LNCAP (cell line): ENCODE measurements around the gene CIPC.

Source experiments
- TF ChIP-seq, protein P1 (sequence below): fragments of 450-650 bp; IDR thresholded peaks from 2 replicates; pipeline ENCODE4 v1.5.1; 2017; ENCODE audit warnings: mild to moderate bottlenecking

The CIPC gene

DNA sequence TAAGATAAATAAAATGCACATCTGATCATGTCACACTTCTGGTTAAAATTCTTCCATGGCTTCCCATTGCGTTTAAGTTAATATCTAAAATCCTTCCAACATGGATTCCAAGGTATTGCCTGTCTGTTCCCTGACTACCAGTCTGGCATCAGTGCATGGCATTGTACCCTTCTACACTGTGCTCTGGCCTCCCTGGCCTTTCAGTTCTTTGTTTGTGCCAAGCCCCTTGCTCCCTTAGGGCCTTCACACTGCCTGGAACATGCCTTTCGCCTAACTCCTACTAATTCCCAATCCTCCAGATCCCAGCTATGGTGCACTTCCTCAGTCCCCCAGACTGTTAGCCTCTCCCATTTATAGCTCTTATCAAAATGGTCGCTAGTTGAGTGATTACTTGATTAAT lies 6.3 kb downstream of the CIPC start:
- TF ChIP-seq, protein P1, sequence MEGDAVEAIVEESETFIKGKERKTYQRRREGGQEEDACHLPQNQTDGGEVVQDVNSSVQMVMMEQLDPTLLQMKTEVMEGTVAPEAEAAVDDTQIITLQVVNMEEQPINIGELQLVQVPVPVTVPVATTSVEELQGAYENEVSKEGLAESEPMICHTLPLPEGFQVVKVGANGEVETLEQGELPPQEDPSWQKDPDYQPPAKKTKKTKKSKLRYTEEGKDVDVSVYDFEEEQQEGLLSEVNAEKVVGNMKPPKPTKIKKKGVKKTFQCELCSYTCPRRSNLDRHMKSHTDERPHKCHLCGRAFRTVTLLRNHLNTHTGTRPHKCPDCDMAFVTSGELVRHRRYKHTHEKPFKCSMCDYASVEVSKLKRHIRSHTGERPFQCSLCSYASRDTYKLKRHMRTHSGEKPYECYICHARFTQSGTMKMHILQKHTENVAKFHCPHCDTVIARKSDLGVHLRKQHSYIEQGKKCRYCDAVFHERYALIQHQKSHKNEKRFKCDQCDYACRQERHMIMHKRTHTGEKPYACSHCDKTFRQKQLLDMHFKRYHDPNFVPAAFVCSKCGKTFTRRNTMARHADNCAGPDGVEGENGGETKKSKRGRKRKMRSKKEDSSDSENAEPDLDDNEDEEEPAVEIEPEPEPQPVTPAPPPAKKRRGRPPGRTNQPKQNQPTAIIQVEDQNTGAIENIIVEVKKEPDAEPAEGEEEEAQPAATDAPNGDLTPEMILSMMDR = no peak

DNA sequence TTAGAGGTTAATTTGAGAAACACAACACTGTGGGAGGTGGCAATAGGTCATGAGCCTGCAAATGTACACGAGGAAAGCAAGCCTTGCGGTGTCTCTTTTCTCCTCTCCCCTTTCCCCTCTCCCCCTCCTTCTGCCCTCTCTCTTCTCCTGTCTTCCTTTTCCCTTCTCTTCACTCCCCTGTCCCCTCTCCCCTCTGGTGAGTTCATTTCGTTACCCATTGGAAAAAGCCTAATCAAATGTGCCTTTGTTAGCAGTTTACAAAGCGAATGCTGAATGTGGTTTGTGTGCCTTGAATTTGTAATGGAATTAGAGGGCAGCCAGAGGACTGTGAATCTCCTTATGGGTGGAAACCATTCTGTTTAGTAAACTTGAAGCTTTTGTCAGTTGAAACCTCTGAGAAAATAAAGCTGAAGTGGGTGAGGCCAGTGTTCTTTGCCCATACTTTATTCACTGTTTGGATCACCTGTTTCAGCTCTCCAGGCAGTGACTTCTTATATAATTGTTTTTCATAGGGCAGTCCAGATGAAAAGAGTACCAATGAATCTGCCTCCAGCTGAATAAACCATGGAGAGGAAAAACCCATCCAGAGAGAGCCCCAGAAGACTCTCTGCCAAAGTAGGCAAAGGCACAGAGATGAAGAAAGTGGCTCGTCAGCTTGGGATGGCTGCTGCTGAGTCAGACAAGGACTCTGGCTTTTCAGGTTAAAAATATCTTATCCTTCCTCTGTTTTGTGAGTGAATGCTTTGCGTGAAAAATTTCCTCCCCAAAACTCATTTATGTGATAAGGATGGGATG lies 7.3 kb downstream of the CIPC start:
- TF ChIP-seq, protein P1 = no peak

DNA sequence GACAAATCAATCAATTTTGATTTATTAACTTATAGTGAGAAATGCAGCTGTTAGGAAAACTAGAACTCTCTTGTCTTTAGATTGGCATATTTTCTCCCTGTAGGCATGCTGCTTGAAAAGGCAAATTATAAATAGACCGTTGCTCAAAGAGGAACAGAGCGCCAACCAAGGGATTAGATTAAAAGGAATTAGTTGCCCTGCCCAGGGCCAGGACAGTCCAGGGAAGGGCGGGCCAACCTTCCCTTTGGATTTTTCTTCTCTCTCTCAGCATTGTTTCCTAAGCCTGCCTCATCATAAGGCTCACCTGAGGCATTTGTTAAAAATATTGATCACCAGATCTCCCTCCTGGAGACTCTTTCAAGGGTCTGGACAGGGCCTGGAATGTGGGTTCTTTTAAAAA lies 8.6 kb downstream of the CIPC start:
- TF ChIP-seq, protein P1 = no peak

DNA sequence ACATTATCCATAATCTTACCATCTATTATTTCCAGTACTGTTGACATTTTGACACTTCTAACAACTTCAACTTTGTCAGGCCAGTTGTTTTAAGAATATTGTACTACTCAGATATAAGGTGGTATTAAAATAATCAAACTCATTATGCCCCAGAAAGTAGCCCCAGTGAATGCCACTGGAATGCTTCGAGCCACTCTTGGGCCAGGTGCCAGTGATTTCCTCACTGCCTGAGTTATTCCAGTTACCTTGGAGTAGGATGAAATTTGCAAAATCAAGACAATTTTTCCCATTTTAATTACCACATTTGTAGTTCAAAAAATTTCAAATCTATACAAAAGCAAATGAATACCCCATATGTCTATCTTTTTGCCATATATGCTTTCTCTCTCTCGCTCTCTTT lies 9.2 kb downstream of the CIPC start:
- TF ChIP-seq, protein P1 = no peak

DNA sequence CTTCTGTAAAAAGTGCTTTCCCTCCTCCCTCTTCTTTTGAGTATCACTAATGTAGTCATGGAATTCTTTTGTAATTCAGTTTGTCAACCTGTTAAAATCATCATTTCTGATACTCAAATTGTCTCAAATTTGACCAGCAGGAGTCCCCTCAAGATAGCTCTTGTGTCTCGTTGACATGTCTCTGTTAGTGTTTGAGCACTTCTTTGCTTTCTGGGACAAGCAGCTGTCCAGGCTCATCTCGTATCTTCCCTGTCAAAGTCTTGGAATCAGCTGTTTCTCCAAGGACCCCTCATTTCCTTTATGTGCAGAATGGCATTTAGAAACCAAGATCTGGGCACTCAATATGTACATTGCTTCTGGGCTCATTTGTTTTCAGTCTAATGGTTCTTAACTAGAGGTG lies 10.7 kb downstream of the CIPC start:
- TF ChIP-seq, protein P1 = no peak

DNA sequence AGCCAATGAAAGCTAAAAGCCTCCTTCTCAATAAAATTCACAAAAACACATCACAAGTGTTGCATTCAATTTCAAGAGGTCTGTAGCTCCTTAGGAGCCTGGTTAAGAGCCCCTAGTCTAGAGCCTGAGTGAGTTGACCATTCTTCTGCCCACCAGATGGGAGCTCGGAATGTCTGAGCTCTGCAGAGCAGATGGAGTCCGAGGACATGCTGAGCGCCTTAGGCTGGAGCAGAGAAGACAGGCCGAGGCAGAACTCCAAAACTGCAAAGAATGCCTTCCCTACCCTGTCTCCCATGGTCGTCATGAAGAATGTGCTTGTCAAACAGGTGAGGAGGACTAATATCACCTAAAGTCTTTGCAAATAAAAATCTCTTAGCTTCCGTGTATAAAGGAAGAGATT lies 11.6 kb downstream of the CIPC start:
- TF ChIP-seq, protein P1 = no peak

DNA sequence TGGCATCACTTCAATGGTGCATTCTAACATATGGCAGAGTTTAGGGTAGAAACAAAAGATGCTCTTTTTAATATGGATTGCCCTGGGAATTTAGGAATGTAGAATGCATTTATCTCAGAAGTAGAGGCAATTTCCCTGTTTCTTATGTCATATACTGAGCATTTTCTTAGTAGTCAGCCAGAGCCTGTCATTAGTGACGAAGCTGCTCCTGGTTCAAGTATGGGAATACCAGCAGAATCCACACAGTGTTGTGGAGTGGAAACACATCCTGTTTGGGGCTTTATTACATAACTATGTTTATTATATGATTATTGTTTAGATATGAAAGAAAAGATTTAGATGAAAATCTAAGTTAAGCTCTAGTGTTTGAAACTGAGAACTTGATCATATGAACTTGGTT lies 12.2 kb downstream of the CIPC start:
- TF ChIP-seq, protein P1 = no peak

DNA sequence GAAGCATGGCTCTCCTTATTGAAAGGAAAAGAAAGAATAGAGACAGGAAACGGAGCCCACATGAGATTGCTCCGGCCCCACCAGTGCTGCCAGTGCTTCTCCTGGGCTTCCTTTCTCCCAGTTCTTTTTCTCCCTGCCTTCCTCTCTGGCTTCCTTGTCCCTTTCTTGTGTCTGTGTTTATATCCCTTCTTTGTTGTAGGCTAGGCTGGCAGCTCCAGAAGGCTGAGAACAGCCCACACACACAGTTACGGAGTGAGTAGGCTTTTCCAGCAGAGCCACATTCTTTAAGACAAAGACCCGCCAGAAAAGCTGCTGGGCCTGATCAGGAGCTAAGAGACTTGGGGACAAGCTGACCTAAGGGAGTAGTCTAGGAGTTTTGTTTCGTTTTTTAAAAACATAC lies 13.0 kb downstream of the CIPC start:
- TF ChIP-seq, protein P1 = no peak
